OCI-LY3 (cell line): ENCODE data around the gene ARHGAP35.
A peak's percentile ranks its signal among the peaks of the same experiment; 100 is the strongest.

Source experiments
- H2AFZ ChIP-seq: fragments of 200-600, 300-600 bp; shearing (Covaris generic); 2 replicates; pipeline ENCODE4 v1.6.0; 2014; ENCODE audit warnings: antibody characterized with exemption, low read depth, low read length
- H3K27ac ChIP-seq: fragments of 200-600, 300-600 bp; sonication (generic); 2 replicates; pipeline ENCODE4 v1.5.1; 2014; ENCODE audit warnings: mild to moderate bottlenecking, low read length, moderate library complexity, mixed read lengths
- H3K27me3 ChIP-seq: fragments of 200-600, 300-600 bp; sonication (generic); 2 replicates; pipeline ENCODE4 v1.6.1; 2014; ENCODE audit warnings: low read depth, low read length, mixed read lengths
- H3K36me3 ChIP-seq: fragments of 200-600, 300-600 bp; sonication (generic); replicated peaks from 2 replicates; pipeline ENCODE3; 2014; ENCODE audit warnings: low read depth, low read length, mixed read lengths
- H3K4me1 ChIP-seq: fragments of 300-600, 200-600 bp; sonication (generic); 2 replicates; pipeline ENCODE4 v1.6.1; 2014; ENCODE audit warnings: low read length, mixed read lengths
- H3K4me2 ChIP-seq: fragments of 200-600, 300-600 bp; sonication (generic); 2 replicates; pipeline ENCODE4 v1.6.1; 2014; ENCODE audit warnings: low read length, mixed read lengths
- H3K4me3 ChIP-seq: fragments of 300-600, 200-600 bp; sonication (generic); 2 replicates; pipeline ENCODE4 v1.5.1; 2014; ENCODE audit warnings: antibody characterized with exemption, mild to moderate bottlenecking, low read length, moderate library complexity
- H3K79me2 ChIP-seq: fragments of 300-600, 200-600 bp; shearing (Covaris generic); 2 replicates; pipeline ENCODE4 v1.6.1; 2014; ENCODE audit warnings: mild to moderate bottlenecking, low read length, mixed read lengths
- H3K9ac ChIP-seq: fragments of 300-600, 200-600 bp; shearing (Covaris generic); 2 replicates; pipeline ENCODE4 v1.6.0; 2014; ENCODE audit warnings: mild to moderate bottlenecking, low read length, moderate library complexity
- H3K9me3 ChIP-seq: fragments of 200-600, 300-600 bp; shearing (Covaris generic); 2 replicates; pipeline ENCODE4 v1.6.1; 2014; ENCODE audit warnings: low read length, mixed read lengths; ENCODE audit not compliant: insufficient read depth
- H4K20me1 ChIP-seq: fragments of 200-600, 300-600 bp; sonication (generic); 2 replicates; pipeline ENCODE4 v1.6.1; 2016; ENCODE audit warnings: low read length, mixed read lengths; ENCODE audit not compliant: insufficient read depth
- EZH2phosphoT487 ChIP-seq: fragments of 200-600 bp; shearing (Covaris generic); IDR thresholded peaks from 2 replicates; pipeline ENCODE4 v1.6.1; 2018; ENCODE audit warnings: antibody characterized with exemption, mixed run types, low read depth
- TF ChIP-seq, protein P1 (sequence below): fragments of 200-600, 300-600 bp; sonication (generic); IDR thresholded peaks from 2 replicates; pipeline ENCODE4 v1.5.1; 2014; ENCODE audit warnings: antibody characterized with exemption, low read length, low read depth

Gene ARHGAP35

DNA sequence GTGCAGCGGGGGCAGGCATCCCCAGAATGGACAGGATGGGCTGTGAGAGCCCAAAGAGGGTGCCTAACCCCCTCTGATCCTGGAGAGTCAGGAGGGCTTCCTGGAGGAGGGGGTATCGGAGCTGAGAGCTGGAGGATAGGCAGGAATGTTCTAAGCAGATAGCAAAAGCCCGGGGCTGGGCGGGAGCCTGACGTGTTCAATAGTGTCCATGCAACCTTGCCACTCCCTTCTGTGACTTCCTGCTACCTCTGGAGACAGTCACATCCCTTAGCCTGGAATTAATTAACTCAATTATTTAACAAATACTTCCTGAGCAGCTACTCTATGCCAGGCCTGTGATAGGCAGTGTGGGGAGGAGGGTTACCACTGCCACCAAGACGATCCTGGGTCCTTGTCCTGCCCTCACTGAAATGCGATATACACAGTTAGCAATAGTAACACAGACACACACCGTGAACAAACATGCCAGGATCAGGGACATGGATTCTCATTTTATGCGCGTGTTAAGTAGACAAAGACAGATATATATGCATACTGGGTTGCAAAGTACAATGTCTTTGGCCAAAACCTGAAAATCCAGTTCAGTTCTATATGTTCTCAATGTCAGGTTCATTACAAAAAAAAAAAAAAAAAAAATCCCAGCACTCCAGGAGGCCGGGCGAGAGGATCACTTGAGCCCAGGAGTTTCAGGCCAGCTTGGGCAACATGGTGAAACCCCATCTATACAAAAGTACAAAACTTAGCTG, 20.9 kb upstream of the ARHGAP35 start:
- Histone ChIP-seq H3K4me3 (no peak overlapping the region), H3K27ac (no peak overlapping the region), H3K4me1 (no peaks in the 10 kb centered on the region), H3K79me2 (no peaks in the 10 kb centered on the region), H3K9ac (no peak overlapping the region), H4K20me1 (peaks cover 3% of the 10 kb centered on the region; the same call in 1 of the 2 replicates), H2AFZ (no peak overlapping the region), H3K4me2 (no peak overlapping the region), H3K9me3 (no peaks in the 10 kb centered on the region), H3K36me3 (peaks cover 15% of the 10 kb centered on the region), H3K27me3 (no peaks in the 10 kb centered on the region)
- TF ChIP-seq EZH2phosphoT487: no peak
- TF ChIP-seq, protein P1, sequence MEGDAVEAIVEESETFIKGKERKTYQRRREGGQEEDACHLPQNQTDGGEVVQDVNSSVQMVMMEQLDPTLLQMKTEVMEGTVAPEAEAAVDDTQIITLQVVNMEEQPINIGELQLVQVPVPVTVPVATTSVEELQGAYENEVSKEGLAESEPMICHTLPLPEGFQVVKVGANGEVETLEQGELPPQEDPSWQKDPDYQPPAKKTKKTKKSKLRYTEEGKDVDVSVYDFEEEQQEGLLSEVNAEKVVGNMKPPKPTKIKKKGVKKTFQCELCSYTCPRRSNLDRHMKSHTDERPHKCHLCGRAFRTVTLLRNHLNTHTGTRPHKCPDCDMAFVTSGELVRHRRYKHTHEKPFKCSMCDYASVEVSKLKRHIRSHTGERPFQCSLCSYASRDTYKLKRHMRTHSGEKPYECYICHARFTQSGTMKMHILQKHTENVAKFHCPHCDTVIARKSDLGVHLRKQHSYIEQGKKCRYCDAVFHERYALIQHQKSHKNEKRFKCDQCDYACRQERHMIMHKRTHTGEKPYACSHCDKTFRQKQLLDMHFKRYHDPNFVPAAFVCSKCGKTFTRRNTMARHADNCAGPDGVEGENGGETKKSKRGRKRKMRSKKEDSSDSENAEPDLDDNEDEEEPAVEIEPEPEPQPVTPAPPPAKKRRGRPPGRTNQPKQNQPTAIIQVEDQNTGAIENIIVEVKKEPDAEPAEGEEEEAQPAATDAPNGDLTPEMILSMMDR: no peak

DNA sequence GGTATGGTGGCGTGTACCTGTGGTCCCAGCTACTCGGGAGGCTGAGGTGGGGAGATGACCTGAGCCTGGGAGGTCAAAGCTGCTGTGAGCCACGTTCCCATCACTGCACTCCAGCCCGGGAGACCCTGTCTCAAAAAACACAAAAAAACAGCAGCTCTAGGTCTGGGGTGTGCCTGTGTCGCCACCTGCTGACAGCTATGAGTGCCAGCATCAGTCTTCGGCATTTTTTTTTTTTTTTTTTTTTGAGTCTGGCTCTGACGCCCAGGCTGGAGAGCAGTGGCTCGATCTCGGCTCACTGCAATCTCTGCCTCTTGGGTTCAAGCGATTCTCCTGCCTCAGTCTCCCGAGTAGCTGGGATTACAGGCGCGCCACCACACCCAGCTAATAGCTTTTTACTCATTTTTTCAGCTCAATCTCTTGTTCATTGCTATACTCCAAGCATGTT, 20.3 kb upstream of the ARHGAP35 start:
- no peak overlapping the region for H3K27ac ChIP-seq

DNA sequence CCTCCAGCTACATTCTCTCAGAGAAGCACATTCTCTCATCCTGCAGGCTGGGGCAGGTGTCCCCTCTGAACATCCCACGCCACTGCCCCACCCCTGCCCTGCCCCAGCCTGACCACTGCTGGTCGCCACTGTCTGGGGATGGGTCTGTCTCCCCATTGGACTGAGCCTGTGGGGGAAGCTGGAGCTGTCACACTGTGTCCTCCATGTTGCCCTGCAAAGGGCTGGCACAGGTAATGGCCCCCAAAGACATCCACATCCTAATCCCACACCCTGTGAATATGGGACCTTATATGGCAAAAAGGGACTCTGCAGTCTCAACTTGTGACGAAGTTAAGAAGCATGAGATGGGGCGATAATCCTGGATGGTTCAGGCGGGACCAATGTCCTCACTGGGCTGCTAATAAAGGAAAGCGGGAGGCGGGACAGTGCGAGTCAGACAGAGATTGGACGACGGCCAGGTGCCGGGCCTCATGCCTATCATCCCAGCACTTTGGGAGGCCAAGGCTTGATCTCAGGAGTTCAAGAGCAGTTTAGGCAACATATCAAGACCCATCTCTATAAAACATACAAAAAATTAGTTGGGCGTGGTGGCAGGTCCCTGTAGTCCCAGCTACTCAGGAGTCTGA, 19.2 kb upstream of the ARHGAP35 start:
- no peak overlapping the region for H3K4me3 ChIP-seq
- no peak overlapping the region for H2AFZ ChIP-seq
- no peak for TF ChIP-seq EZH2phosphoT487
- TF ChIP-seq, protein P1: no peak
- H3K9me3 ChIP-seq: no peaks in the 10 kb centered on the region
- H3K79me2 ChIP-seq: no peaks in the 10 kb centered on the region
- H4K20me1 ChIP-seq: peaks cover 3% of the 10 kb centered on the region; the same call in 1 of the 2 replicates
- H3K4me2 ChIP-seq: no peak overlapping the region
- H3K9ac ChIP-seq: no peak overlapping the region
- peaks cover 15% of the 10 kb centered on the region for H3K36me3 ChIP-seq
- H3K27me3 ChIP-seq: no peaks in the 10 kb centered on the region
- H3K4me1 ChIP-seq: peaks cover 11% of the 10 kb centered on the region
- no peak overlapping the region for H3K27ac ChIP-seq

More for the DNA sequence above, 20.3 kb upstream of the ARHGAP35 start:
- H3K9me3 ChIP-seq: no peaks in the 10 kb centered on the region
- peaks cover under 1% of the 10 kb centered on the region; the same call in 1 of the 2 replicates for H3K4me1 ChIP-seq
- no peak overlapping the region for H2AFZ ChIP-seq
- H3K27me3 ChIP-seq: no peaks in the 10 kb centered on the region
- H3K36me3 ChIP-seq: peaks cover 15% of the 10 kb centered on the region
- no peak overlapping the region for H3K4me3 ChIP-seq
- no peak overlapping the region for H3K9ac ChIP-seq
- TF ChIP-seq, protein P1: peak; percentile 87
- TF ChIP-seq EZH2phosphoT487: no peak
- H3K4me2 ChIP-seq: no peak overlapping the region
- peaks cover 3% of the 10 kb centered on the region; the same call in 1 of the 2 replicates for H4K20me1 ChIP-seq
- no peaks in the 10 kb centered on the region for H3K79me2 ChIP-seq

DNA sequence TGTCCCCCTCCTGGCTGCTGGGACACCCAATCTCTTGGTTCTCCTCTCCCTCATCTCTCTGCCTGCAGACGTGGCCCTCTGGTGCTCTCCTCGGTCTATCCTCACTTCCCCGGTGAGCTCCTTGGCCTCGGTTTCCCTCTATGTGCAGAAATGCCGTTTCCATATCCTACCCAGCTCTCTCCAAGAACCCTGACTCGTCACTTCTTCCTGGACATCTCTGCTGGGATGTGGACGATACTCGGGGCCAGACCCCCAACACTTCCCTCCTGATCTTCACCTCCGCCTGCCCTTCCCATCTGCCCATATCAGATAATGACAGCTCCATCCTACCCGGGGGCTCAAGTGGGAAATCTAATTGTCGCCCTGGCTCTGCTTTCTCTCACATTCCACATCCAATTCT, 18.0 kb upstream of the ARHGAP35 start:
- no peak for TF ChIP-seq EZH2phosphoT487
- TF ChIP-seq, protein P1: no peak
- H2AFZ ChIP-seq: no peak overlapping the region
- no peak overlapping the region for H3K9ac ChIP-seq
- peaks cover 13% of the 10 kb centered on the region for H3K36me3 ChIP-seq
- H4K20me1 ChIP-seq: peaks cover 3% of the 10 kb centered on the region; the same call in 1 of the 2 replicates
- H3K27ac ChIP-seq: no peak overlapping the region
- no peaks in the 10 kb centered on the region for H3K9me3 ChIP-seq
- H3K4me1 ChIP-seq: peaks cover 12% of the 10 kb centered on the region
- H3K4me2 ChIP-seq: no peak overlapping the region
- no peak overlapping the region for H3K4me3 ChIP-seq
- H3K27me3 ChIP-seq: no peaks in the 10 kb centered on the region
- H3K79me2 ChIP-seq: no peaks in the 10 kb centered on the region
